ENCODE results near the gene MAP7D2.

- TF ChIP-seq CTCF (conservative IDR thresholded peaks at IDR 0.05; ENCODE audit: low read depth in 2 of 2): no peak
- TF ChIP-seq JUNB (IDR thresholded peaks at IDR 0.05; ENCODE audit: unreplicated experiment): no peak
- no peak for TF ChIP-seq EZH2phosphoT487 (IDR thresholded peaks at IDR 0.05; ENCODE audit: unreplicated experiment)
Measured at GRCh38 chrX:19981947-19982346, 134.8 kb downstream of the MAP7D2 start.
